Neuronal stem cell (in vitro differentiated cells): ENCODE results near the gene NEBL.

Experiments
- DNase-seq: peaks from one replicate; pipeline ENCODE4 v3.0.0-alpha.2; 2013; ENCODE audit warnings: low spot score
- H2AFZ ChIP-seq: one replicate; pipeline ENCODE4 v1.6.1; 2013; ENCODE audit warnings: mild to moderate bottlenecking, low read length, inconsistent platforms
- H2AK5ac ChIP-seq: 2 replicates; pipeline ENCODE4 v1.6.1; 2013; ENCODE audit warnings: low read depth, mild to moderate bottlenecking, inconsistent platforms, low read length, moderate library complexity, mixed read lengths
- H2BK120ac ChIP-seq: 2 replicates; pipeline ENCODE4 v1.6.1; 2013; ENCODE audit warnings: low read depth, mild to moderate bottlenecking, inconsistent platforms, low read length, moderate library complexity, mixed read lengths
- H2BK12ac ChIP-seq: one replicate; pipeline ENCODE4 v1.6.1; 2013; ENCODE audit warnings: low read length, inconsistent platforms
- H2BK15ac ChIP-seq: 2 replicates; pipeline ENCODE4 v1.6.1; 2013; ENCODE audit warnings: mild to moderate bottlenecking, low read length, inconsistent platforms, mixed read lengths
- H2BK5ac ChIP-seq: one replicate; pipeline ENCODE4 v1.6.1; 2013; ENCODE audit warnings: inconsistent platforms, mild to moderate bottlenecking, low read length, moderate library complexity
- H3K14ac ChIP-seq: one replicate; pipeline ENCODE4 v1.6.1; 2013; ENCODE audit warnings: low read length, inconsistent platforms
- H3K18ac ChIP-seq: 2 replicates; pipeline ENCODE4 v1.6.1; 2013; ENCODE audit warnings: low read length, inconsistent platforms
- H3K23ac ChIP-seq: 2 replicates; pipeline ENCODE4 v1.6.1; 2013; ENCODE audit warnings: low read depth, mild to moderate bottlenecking, mixed read lengths, low read length, inconsistent platforms; ENCODE audit not compliant: poor library complexity
- H3K27ac ChIP-seq: replicated peaks from 3 replicates; pipeline ENCODE4 v1.5.1; 2013; ENCODE audit warnings: low read length, inconsistent platforms
- H3K27me3 ChIP-seq, 3 experiments: 2 replicates each; pipeline ENCODE4 v1.6.1; 2013; ENCODE audit warnings: low read length in 3 of 3, mild to moderate bottlenecking in 2 of 3, inconsistent platforms in 1 of 3, low read depth in 1 of 3, mixed read lengths in 1 of 3, moderate library complexity in 1 of 3; ENCODE audit not compliant: control insufficient read depth in 3 of 3, insufficient read depth in 3 of 3
- H3K36me3 ChIP-seq, 2 donors: replicated peaks in 1 of 2; 2 replicates each; pipeline ENCODE4 v1.6.1; 2013; ENCODE audit warnings: low read length in 2 of 2; ENCODE audit not compliant: control insufficient read depth in 2 of 2, insufficient read depth in 2 of 2
- H3K4ac ChIP-seq: 2 replicates; pipeline ENCODE4 v1.6.1; 2013; ENCODE audit warnings: inconsistent platforms, mild to moderate bottlenecking, low read length, moderate library complexity
- H3K4me1 ChIP-seq, 2 donors: 1 replicate in 1 of 2; 2 replicates in 1 of 2; pipeline ENCODE4 v1.6.1; 2013; ENCODE audit warnings: low read length in 2 of 2, low read depth in 1 of 2; ENCODE audit not compliant: control insufficient read depth in 2 of 2, insufficient read depth in 1 of 2
- H3K4me2 ChIP-seq: one replicate; pipeline ENCODE4 v1.6.1; 2013; ENCODE audit warnings: mild to moderate bottlenecking, low read length, inconsistent platforms; ENCODE audit not compliant: insufficient read depth, poor library complexity, severe bottlenecking
- H3K4me3 ChIP-seq, 2 donors: 2 replicates each; pipeline ENCODE4 v1.5.1; 2013; ENCODE audit warnings: low read length in 2 of 2, mild to moderate bottlenecking in 2 of 2, inconsistent platforms in 1 of 2, moderate library complexity in 1 of 2
- H3K79me1 ChIP-seq: one replicate; pipeline ENCODE4 v1.6.1; 2013; ENCODE audit warnings: low read depth, mild to moderate bottlenecking, inconsistent platforms, low read length, moderate library complexity
- H3K9ac ChIP-seq: one replicate; pipeline ENCODE4 v1.6.1; 2013; ENCODE audit warnings: mild to moderate bottlenecking, low read depth, low read length, inconsistent platforms; ENCODE audit not compliant: poor library complexity
- H3K9me3 ChIP-seq, 2 donors: replicated peaks in 1 of 2; 2 replicates each; pipeline versions ENCODE3 to v1.6.1; 2013; ENCODE audit warnings: low read length in 2 of 2, mild to moderate bottlenecking in 2 of 2, inconsistent platforms in 1 of 2, low read depth in 1 of 2, mixed read lengths in 1 of 2, moderate library complexity in 1 of 2; ENCODE audit not compliant: control insufficient read depth in 2 of 2, insufficient read depth in 1 of 2
- H4K8ac ChIP-seq: one replicate; pipeline ENCODE4 v1.6.1; 2013; ENCODE audit warnings: low read depth, mild to moderate bottlenecking, inconsistent platforms, low read length, moderate library complexity
- H4K91ac ChIP-seq: one replicate; pipeline ENCODE4 v1.6.1; 2013; ENCODE audit warnings: low read length, low read depth, mild to moderate bottlenecking, inconsistent platforms; ENCODE audit not compliant: poor library complexity
- WGBS, 2 donors: extraction: QIAGEN DNeasy Blood & Tissue Kit; methylation state at CpG; one replicate each; pipeline ENCODE4 v1.1.7; 2013; ENCODE audit warnings: missing lambda C conversion rate in 2 of 2, mixed read lengths in 1 of 2; ENCODE audit not compliant: insufficient read length in 2 of 2, insufficient replicate concordance in 1 of 2; ENCODE audit errors: extremely low coverage in 2 of 2; 5-methylcytosine and 5-hydroxymethylcytosine counted together

Gene NEBL

DNA sequence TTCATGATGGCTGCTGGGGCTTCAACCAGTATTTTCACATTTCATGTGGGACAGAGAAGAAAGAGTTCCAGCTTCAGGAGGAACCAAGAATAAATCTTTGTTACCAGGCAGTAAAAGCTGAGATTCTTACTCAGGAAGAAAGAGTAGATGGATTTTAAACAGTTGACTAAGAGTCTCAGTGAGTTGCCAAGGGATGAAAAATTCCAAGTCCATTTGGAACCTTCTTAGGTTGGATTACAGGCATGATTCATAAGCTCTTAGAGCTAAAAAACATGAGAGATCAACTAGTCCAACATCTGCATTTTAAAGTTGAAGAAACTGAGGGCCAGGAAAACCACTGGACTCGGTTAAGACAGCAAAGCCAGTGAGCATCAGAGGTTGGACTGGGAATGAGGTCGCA lies 148.6 kb downstream of the NEBL start:
- no peak overlapping the region for H3K14ac ChIP-seq
- WGBS, 2 donors: no CpG with 5 or more reads among the region's 2 CpGs
- no peaks in the 10 kb centered on the region for H3K27me3 ChIP-seq
- H3K9ac ChIP-seq: no peak overlapping the region
- no peak overlapping the region for H3K4me3 ChIP-seq
- H3K4ac ChIP-seq: no peak overlapping the region
- no peak overlapping the region for H2BK15ac ChIP-seq
- H3K79me1 ChIP-seq: no peaks in the 10 kb centered on the region
- no peak overlapping the region for H3K18ac ChIP-seq
- no peak overlapping the region for H4K91ac ChIP-seq
- H2BK120ac ChIP-seq: no peak overlapping the region
- H2AK5ac ChIP-seq: no peak overlapping the region
- H3K36me3 ChIP-seq: no peaks in the 10 kb centered on the region
- no peaks in the 10 kb centered on the region for H3K4me1 ChIP-seq
- no peak overlapping the region for H3K27ac ChIP-seq
- no peak overlapping the region for H3K23ac ChIP-seq
- H3K4me2 ChIP-seq: no peak overlapping the region
- H2BK5ac ChIP-seq: no peak overlapping the region
- H2AFZ ChIP-seq: no peak overlapping the region
- H4K8ac ChIP-seq: no peak overlapping the region
- H3K9me3 ChIP-seq: peaks cover 3 to 6% of the 10 kb centered on the region in 2 donors
- H2BK12ac ChIP-seq: no peak overlapping the region
- DNase-seq: no peak

DNA sequence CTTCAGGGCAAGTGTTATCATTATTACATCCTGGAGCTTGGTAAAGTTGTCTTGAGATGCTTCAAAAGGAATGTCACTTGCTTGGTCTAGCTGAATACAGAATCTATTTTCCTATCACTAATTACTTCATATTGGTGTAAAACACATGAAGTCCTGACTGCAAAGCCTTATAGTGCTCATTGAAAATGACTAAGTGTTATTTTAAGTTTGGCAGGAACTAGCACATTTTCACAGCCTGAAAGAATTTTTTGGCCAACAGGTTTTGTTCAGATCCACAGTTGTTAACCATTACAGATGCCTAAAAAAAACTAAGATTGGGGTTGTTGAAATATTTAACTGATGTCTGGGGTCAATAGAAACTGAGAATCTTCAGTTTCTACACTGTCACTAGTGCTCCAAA lies 149.3 kb downstream of the NEBL start:
- Histone ChIP-seq H3K14ac (no peak overlapping the region), H2BK15ac (no peak overlapping the region), H3K36me3 (no peaks in the 10 kb centered on the region), H3K9ac (no peak overlapping the region), H3K4me1 (no peaks in the 10 kb centered on the region), H2AK5ac (no peak overlapping the region), H4K91ac (no peak overlapping the region), H3K18ac (no peak overlapping the region), H3K27ac (no peak overlapping the region), H4K8ac (no peak overlapping the region), H3K23ac (no peak overlapping the region), H3K4me3 (no peak overlapping the region), H3K79me1 (no peaks in the 10 kb centered on the region), H2BK120ac (no peak overlapping the region), H3K27me3 (no peaks in the 10 kb centered on the region), H3K4me2 (no peak overlapping the region), H2BK5ac (no peak overlapping the region), H2AFZ (no peak overlapping the region), H2BK12ac (no peak overlapping the region), H3K4ac (no peak overlapping the region), H3K9me3 (peaks cover 3 to 6% of the 10 kb centered on the region in 2 donors)
- no peak for DNase-seq

DNA sequence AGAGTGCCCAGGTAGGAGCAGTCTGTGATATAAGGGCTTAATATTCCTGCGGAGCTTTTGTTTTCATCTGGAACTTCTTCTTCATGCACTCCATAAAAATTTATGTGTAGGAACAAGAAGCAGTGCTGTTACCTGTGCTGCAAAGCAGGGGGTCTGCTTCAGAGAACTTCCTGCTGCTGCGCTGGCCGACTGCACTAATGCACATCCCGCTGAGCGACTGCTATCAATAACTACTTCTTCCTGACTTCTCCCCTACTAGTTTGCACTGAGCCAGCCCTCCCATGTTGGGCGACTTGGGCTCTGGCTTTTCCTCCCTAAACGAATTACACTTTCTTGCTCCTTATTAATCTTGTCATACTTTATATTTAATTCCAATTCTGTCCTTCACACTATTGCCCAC lies 150.3 kb downstream of the NEBL start:
- H2BK12ac ChIP-seq: no peak overlapping the region
- H4K8ac ChIP-seq: no peak overlapping the region
- H2AFZ ChIP-seq: no peak overlapping the region
- no peak overlapping the region for H2BK15ac ChIP-seq
- no peak overlapping the region for H3K4me3 ChIP-seq
- no peak overlapping the region for H3K23ac ChIP-seq
- WGBS, 2 donors: no CpG with 5 or more reads among the region's 7 CpGs
- no peaks in the 10 kb centered on the region for H3K27me3 ChIP-seq
- H3K4me2 ChIP-seq: no peak overlapping the region
- H3K79me1 ChIP-seq: no peaks in the 10 kb centered on the region
- no peak overlapping the region for H2BK5ac ChIP-seq
- no peaks in the 10 kb centered on the region for H3K36me3 ChIP-seq
- no peak overlapping the region for H3K14ac ChIP-seq
- H3K18ac ChIP-seq: no peak overlapping the region
- H3K9ac ChIP-seq: no peak overlapping the region
- no peak overlapping the region for H2AK5ac ChIP-seq
- no peak overlapping the region for H2BK120ac ChIP-seq
- peaks cover 3 to 6% of the 10 kb centered on the region in 2 donors for H3K9me3 ChIP-seq
- DNase-seq: no peak
- peaks cover 0 to under 1% of the 10 kb centered on the region in 2 donors for H3K4me1 ChIP-seq
- H3K27ac ChIP-seq: no peak overlapping the region
- H3K4ac ChIP-seq: no peak overlapping the region
- H4K91ac ChIP-seq: no peak overlapping the region

DNA sequence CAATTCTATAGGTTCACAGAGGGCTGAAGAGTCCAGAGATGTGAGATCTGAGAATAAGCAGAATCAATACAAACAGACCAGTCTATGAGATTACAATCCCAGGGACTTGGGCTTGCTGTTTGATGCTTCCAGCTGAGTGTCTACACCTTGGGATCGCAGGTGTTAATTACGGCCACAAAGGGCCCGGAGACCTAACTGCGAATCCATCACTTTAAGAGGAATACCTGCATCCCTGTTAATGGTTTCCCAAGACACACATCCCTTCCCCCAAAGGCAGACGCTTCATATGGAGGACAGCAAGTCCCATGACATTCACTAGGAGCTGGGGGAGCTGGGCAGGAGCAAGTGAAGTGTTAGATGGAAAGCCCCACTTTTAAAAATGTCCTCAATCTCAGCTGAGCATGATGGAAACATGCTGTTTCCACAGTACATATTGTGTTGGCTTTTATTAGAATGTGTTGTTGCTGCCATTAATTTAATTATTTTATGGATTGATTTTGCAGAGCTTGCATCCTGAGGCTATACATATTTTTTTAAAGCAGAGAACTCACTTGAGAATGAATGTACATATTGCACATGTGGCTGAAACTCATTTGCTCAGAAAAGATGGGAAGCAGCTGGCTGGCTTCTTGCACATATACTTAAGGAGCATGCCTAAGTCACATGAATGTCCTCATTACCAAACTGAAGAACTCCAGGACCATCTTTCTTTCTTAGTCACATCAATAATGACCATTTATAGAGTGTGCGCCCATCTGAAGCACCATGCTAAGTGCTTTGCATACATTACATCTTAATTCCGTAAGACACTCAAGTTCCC lies 151.3 kb downstream of the NEBL start:
- Histone ChIP-seq H3K9ac (no peak overlapping the region), H3K14ac (no peak overlapping the region), H3K79me1 (no peaks in the 10 kb centered on the region), H3K4me1 (peaks cover 0 to 3% of the 10 kb centered on the region in 2 donors), H2BK5ac (no peak overlapping the region), H3K4ac (no peak overlapping the region), H2BK15ac (no peak overlapping the region), H2AK5ac (no peak overlapping the region), H3K18ac (no peak overlapping the region), H3K9me3 (peaks cover 0 to 4% of the 10 kb centered on the region in 2 donors), H4K91ac (no peak overlapping the region), H3K27me3 (no peaks in the 10 kb centered on the region), H3K23ac (no peak overlapping the region), H3K4me3 (no peak overlapping the region), H2BK12ac (no peak overlapping the region), H3K36me3 (no peaks in the 10 kb centered on the region), H3K27ac (no peak overlapping the region), H4K8ac (no peak overlapping the region), H2BK120ac (no peak overlapping the region), H2AFZ (no peak overlapping the region), H3K4me2 (no peak overlapping the region)
- WGBS, 2 donors: no CpG with 5 or more reads among the region's 7 CpGs
- no peak for DNase-seq
